GM19324 (cell line): ENCODE data around the gene CCDC178.

Experiments used
- ATAC-seq: cut with Tn5 transposase; IDR thresholded peaks from one replicate; pipeline ENCODE4 v1.9.1; 2021; ENCODE audit warnings: mild to moderate bottlenecking, moderate library complexity; ENCODE audit not compliant: unreplicated experiment, low FRiP score

The CCDC178 gene

GRCh38 chr18:32893915-32894314 lies 546.6 kb downstream of the CCDC178 start:
- no peak for ATAC-seq

DNA sequence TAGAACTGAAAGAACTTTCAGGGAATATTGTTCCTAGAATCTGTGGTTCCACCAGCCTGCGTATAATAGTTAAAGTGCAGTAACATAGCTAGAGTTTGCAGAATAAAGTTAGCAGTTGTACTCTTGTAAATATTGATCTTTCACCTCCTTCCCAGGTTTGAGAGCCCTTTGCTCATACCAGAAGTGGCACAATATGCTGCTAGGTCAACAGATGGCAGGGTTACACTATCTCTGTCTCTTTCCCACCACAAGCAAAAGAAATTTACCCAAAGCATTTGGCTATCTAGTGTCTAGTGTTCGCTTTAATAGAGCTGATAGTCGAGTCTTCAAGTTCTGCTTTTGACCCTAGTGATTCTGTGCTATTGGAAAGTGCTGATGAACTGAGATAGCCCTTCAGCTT lies 548.7 kb downstream of the CCDC178 start:
- ATAC-seq, result no peak

- ATAC-seq, result peak; percentile 67
These were observed 549.4 kb downstream of the CCDC178 start for GRCh38 chr18:32891130-32891529.

- no peak for ATAC-seq
These were observed 550.6 kb downstream of the CCDC178 start for GRCh38 chr18:32889615-32890593.

DNA sequence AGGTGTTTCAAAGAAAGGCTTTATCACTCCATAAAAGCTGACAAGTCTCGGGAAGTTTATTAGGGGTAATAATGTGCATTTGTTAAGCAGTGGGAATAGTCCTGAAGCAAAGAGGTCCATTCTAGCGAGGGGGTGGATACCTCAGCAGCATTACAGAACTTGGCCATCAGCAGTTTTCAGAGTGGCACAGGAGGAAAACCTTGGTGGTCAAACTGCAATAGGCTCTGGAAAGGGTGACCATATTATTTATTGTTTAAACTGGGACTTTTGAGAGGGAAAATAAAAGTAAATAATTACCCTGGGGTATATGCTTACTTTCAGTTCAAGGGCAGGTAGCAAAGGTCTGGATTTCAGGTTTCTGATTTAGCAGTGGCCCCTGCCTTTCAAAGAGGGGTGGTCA lies 552.2 kb downstream of the CCDC178 start:
- no peak for ATAC-seq
